WTC11 (cell line): ENCODE data around the gene HOXC5. TPM values are rescaled to one million over a fixed set of nuclear protein-coding genes. Genes with fewer than 3 reads are reported as not detected.

ENCODE experiments used
- ATAC-seq: fragments of 200-7000 bp; cut with Tn5 transposase; 2 replicates; pipeline ENCODE4 v1.10.0; 2021; ENCODE audit warnings: mild to moderate bottlenecking, moderate library complexity
- CTCF ChIA-PET: fragments of 300-600 bp; sonication (Branson Sonifier 250); formaldehyde crosslinking; loops from one replicate; lab custom pipeline; 2021; ENCODE audit warnings: antibody characterized with exemption; lab: Charles Lee
- POLR2A ChIA-PET: fragments of 350-600 bp; sonication (Branson Sonifier 250); formaldehyde crosslinking; loops from one replicate; lab custom pipeline; 2021; ENCODE audit warnings: antibody characterized with exemption; lab: Charles Lee
- DNase-seq: peaks from one replicate; pipeline ENCODE4 v3.0.0; 2021; ENCODE audit warnings: low spot score
- H3K27ac Mint-ChIP-seq: 2 replicates; pipeline ENCODE4 v1.8.0; 2021; ENCODE audit warnings: mixed read lengths
- H3K27me3 Mint-ChIP-seq: 2 replicates; pipeline ENCODE4 v1.8.0; 2021; ENCODE audit warnings: low read depth, mild to moderate bottlenecking, moderate library complexity, mixed read lengths
- H3K36me3 Mint-ChIP-seq: 2 replicates; pipeline ENCODE4 v1.8.0; 2021; ENCODE audit warnings: mixed read lengths
- H3K4me1 Mint-ChIP-seq: 2 replicates; pipeline ENCODE4 v1.8.0; 2022; ENCODE audit warnings: mixed read lengths
- H3K4me3 Mint-ChIP-seq: 2 replicates; pipeline ENCODE4 v1.8.0; 2021; ENCODE audit warnings: mild to moderate bottlenecking, moderate library complexity, mixed read lengths
- H3K9me3 Mint-ChIP-seq: 2 replicates; pipeline ENCODE4 v1.8.0; 2021; ENCODE audit warnings: mixed read lengths
- ATF6 ChIP-seq: sonication (generic); formaldehyde crosslinking; IDR thresholded peaks from 2 replicates; pipeline ENCODE4 v1.8.1; 2023; ENCODE audit warnings: mild to moderate bottlenecking, missing genetic modification reagents
- CREM ChIP-seq: sonication (generic); formaldehyde crosslinking; IDR thresholded peaks from 2 replicates; pipeline ENCODE4 v1.8.1; 2022; ENCODE audit warnings: mild to moderate bottlenecking, missing genetic modification reagents, moderate library complexity
- FOXP4 ChIP-seq: sonication (generic); formaldehyde crosslinking; IDR thresholded peaks from 2 replicates; pipeline ENCODE4 v1.8.0; 2022; ENCODE audit warnings: mild to moderate bottlenecking, missing genetic modification reagents
- GRHL2 ChIP-seq: fragments of 250-450 bp; sonication (Bioruptor Pico); IDR thresholded peaks from 2 replicates; pipeline ENCODE4 v1.8.0; 2022; ENCODE audit warnings: mild to moderate bottlenecking, moderate library complexity; ENCODE audit not compliant: insufficient replicate concordance, severe bottlenecking
- IRF1 ChIP-seq: sonication (generic); formaldehyde crosslinking; IDR thresholded peaks from 2 replicates; pipeline ENCODE4 v1.8.0; 2023; ENCODE audit warnings: missing genetic modification reagents
- MXD4 ChIP-seq: fragments of 250-450 bp; sonication (Bioruptor Pico); IDR thresholded peaks from 2 replicates; pipeline ENCODE4 v1.8.0; 2021; ENCODE audit warnings: mild to moderate bottlenecking, moderate library complexity, borderline replicate concordance
- MYBL2 ChIP-seq: sonication (generic); formaldehyde crosslinking; IDR thresholded peaks from 2 replicates; pipeline ENCODE4 v1.8.1; 2023; ENCODE audit warnings: mild to moderate bottlenecking, moderate library complexity, missing genetic modification reagents
- OVOL2 ChIP-seq: fragments of 250-450 bp; sonication (Bioruptor Pico); IDR thresholded peaks from 2 replicates; pipeline ENCODE4 v1.9.0; 2021; ENCODE audit warnings: mild to moderate bottlenecking, borderline replicate concordance
- RORB ChIP-seq: fragments of 250-450 bp; sonication (Bioruptor Pico); IDR thresholded peaks from 2 replicates; pipeline ENCODE4 v1.9.0; 2021; ENCODE audit warnings: mild to moderate bottlenecking
- SP1 ChIP-seq: sonication (generic); formaldehyde crosslinking; conservative IDR thresholded peaks from 2 replicates; pipeline ENCODE4 v1.8.1; 2022; ENCODE audit warnings: missing genetic modification reagents
- STAT6 ChIP-seq: sonication (generic); formaldehyde crosslinking; conservative IDR thresholded peaks from 2 replicates; pipeline ENCODE4 v1.8.1; 2023; ENCODE audit warnings: mild to moderate bottlenecking, low read depth, missing genetic modification reagents, moderate library complexity
- TCF7 ChIP-seq: sonication (generic); formaldehyde crosslinking; IDR thresholded peaks from 2 replicates; pipeline ENCODE4 v1.8.0; 2022; ENCODE audit warnings: mild to moderate bottlenecking, low read depth, missing genetic modification reagents, moderate library complexity
- TEAD4 ChIP-seq: sonication (generic); formaldehyde crosslinking; IDR thresholded peaks from 2 replicates; pipeline ENCODE4 v1.8.0; 2022; ENCODE audit warnings: mild to moderate bottlenecking, missing genetic modification reagents
- ZBTB43 ChIP-seq: sonication (generic); formaldehyde crosslinking; IDR thresholded peaks from 2 replicates; pipeline ENCODE4 v1.8.1; 2023; ENCODE audit warnings: mild to moderate bottlenecking, missing genetic modification reagents
- ZNF232 ChIP-seq: sonication (generic); formaldehyde crosslinking; IDR thresholded peaks from 2 replicates; pipeline ENCODE4 v1.8.0; 2022; ENCODE audit warnings: mild to moderate bottlenecking, missing genetic modification reagents
- ZNF281 ChIP-seq: sonication (generic); formaldehyde crosslinking; IDR thresholded peaks from 2 replicates; pipeline ENCODE4 v1.8.0; 2023; ENCODE audit warnings: mild to moderate bottlenecking, missing genetic modification reagents
- ZNF416 ChIP-seq: fragments of 250-450 bp; sonication (Bioruptor Pico); IDR thresholded peaks from 2 replicates; pipeline ENCODE4 v1.9.0; 2021; ENCODE audit warnings: mild to moderate bottlenecking, inconsistent platforms
- ZNF425 ChIP-seq: fragments of 250-450 bp; sonication (Bioruptor Pico); conservative IDR thresholded peaks from 2 replicates; pipeline ENCODE4 v1.9.0; 2021; ENCODE audit warnings: mild to moderate bottlenecking
- ZNF512 ChIP-seq: sonication (generic); formaldehyde crosslinking; IDR thresholded peaks from 2 replicates; pipeline ENCODE4 v1.8.1; 2022; ENCODE audit warnings: missing genetic modification reagents, borderline replicate concordance
- total RNA-seq: library from RNA; stranded (reverse); gene quantifications from 3 replicates; pipeline ENCODE4 v1.2.3, GENCODE V29; 2021

The HOXC5 gene
- total RNA-seq, 1 experiment from 2014 or later: not detected

- Mint-ChIP-seq H3K9me3 (no peaks in the 10 kb centered on the region), H3K27me3 (peaks cover 100% of the 10 kb centered on the region), H3K36me3 (no peaks in the 10 kb centered on the region), H3K4me1 (peaks cover 69% of the 10 kb centered on the region), H3K4me3 (no peak overlapping the region), H3K27ac (no peak overlapping the region)
- ChIA-PET POLR2A (no interaction called here), CTCF (interaction anchor here (0.8 to 1.4 kb wide), 3 partner anchors 24 to 145 kb away, joined by 3 to 5 read pairs (median 4); no protein-coding TSS in a partner anchor)
- DNase-seq (no peak), ATAC-seq (no peak)
- TF ChIP-seq ZNF512 (CRISPR knock-in tag) (no peak), TEAD4 (no peak), FOXP4 (CRISPR knock-in tag) (no peak), ATF6 (CRISPR knock-in tag) (no peak), OVOL2 (CRISPR knock-in tag) (no peak), TCF7 (CRISPR knock-in tag) (no peak), ZNF232 (CRISPR knock-in tag) (no peak), RORB (CRISPR knock-in tag) (no peak), ZBTB43 (CRISPR knock-in tag) (no peak), SP1 (no peak), ZNF281 (no peak), GRHL2 (CRISPR knock-in tag) (no peak), ZNF425 (CRISPR knock-in tag) (no peak), ZNF416 (CRISPR knock-in tag) (no peak), MXD4 (no peak), CREM (CRISPR knock-in tag) (no peak), MYBL2 (CRISPR knock-in tag) (no peak), IRF1 (no peak), STAT6 (CRISPR knock-in tag) (no peak)
Observed at GRCh38 chr12:54056110-54056509, 23.3 kb downstream of the HOXC5 start.
